ENCODE measurements around the gene TANC1.

Gene TANC1

GRCh38 chr2:159177957-159178356 lies 209.5 kb downstream of the TANC1 start:
- Histone ChIP-seq H3K36me3 (ENCODE audit: insufficient read depth, low read depth, low read length) (no peaks in the 10 kb centered on the region), H3K27me3 (ENCODE audit: insufficient read depth, low read length) (no peaks in the 10 kb centered on the region), H3K4me1 (ENCODE audit: insufficient read depth, low read length) (no peaks in the 10 kb centered on the region), H3K4me3 (ENCODE audit: low read length) (no peak overlapping the region), H3K27ac (ENCODE audit: low read length) (no peak overlapping the region), H3K9ac (ENCODE audit: low read depth, low read length) (no peak overlapping the region), H3K9me3 (ENCODE audit: insufficient read depth, low read depth, low read length) (no peaks in the 10 kb centered on the region)

GRCh38 chr2:159179096-159179495 lies 210.7 kb downstream of the TANC1 start:
- H3K27ac ChIP-seq (ENCODE audit: low read length): no peak overlapping the region
- H3K4me3 ChIP-seq (ENCODE audit: low read length): no peak overlapping the region
- no peaks in the 10 kb centered on the region for H3K9me3 ChIP-seq (ENCODE audit: insufficient read depth, low read depth, low read length)
- H3K36me3 ChIP-seq (ENCODE audit: insufficient read depth, low read depth, low read length): no peaks in the 10 kb centered on the region
- H3K9ac ChIP-seq (ENCODE audit: low read depth, low read length): no peak overlapping the region
- no peaks in the 10 kb centered on the region for H3K27me3 ChIP-seq (ENCODE audit: insufficient read depth, low read length)
- H3K4me1 ChIP-seq (ENCODE audit: insufficient read depth, low read length): no peaks in the 10 kb centered on the region

GRCh38 chr2:159179696-159180095 lies 211.3 kb downstream of the TANC1 start:
- H3K9ac ChIP-seq (ENCODE audit: low read depth, low read length): no peak overlapping the region
- H3K36me3 ChIP-seq (ENCODE audit: insufficient read depth, low read depth, low read length): no peaks in the 10 kb centered on the region
- no peaks in the 10 kb centered on the region for H3K4me1 ChIP-seq (ENCODE audit: insufficient read depth, low read length)
- H3K9me3 ChIP-seq (ENCODE audit: insufficient read depth, low read depth, low read length): no peaks in the 10 kb centered on the region
- no peaks in the 10 kb centered on the region for H3K27me3 ChIP-seq (ENCODE audit: insufficient read depth, low read length)
- H3K27ac ChIP-seq (ENCODE audit: low read length): no peak overlapping the region
- H3K4me3 ChIP-seq (ENCODE audit: low read length): no peak overlapping the region

DNA sequence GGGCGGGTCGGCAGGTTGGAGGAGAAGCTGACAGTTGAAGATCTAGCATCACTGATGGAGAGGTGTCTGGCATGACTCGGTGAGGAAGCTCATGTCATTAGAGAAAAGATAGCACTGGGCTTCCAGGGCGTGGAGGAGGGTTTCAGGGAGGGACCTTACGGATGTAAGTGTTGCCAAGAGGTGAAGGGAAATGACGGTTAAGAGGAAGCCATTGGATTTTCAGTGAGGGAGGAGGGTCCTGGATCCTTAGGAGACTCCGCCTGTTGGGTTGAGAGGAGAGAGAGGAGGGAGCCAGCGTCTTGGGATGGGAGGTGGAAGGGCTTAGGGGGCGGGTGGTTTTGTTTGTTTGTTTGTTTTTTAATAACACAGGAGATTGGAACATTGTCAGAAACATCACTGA lies 214.9 kb downstream of the TANC1 start:
- Histone ChIP-seq H3K9ac (ENCODE audit: low read depth, low read length) (no peak overlapping the region), H3K4me3 (ENCODE audit: low read length) (no peak overlapping the region), H3K27me3 (ENCODE audit: insufficient read depth, low read length) (no peaks in the 10 kb centered on the region), H3K4me1 (ENCODE audit: insufficient read depth, low read length) (no peaks in the 10 kb centered on the region), H3K9me3 (ENCODE audit: insufficient read depth, low read depth, low read length) (no peaks in the 10 kb centered on the region), H3K36me3 (ENCODE audit: insufficient read depth, low read depth, low read length) (no peaks in the 10 kb centered on the region; the same call in 1 of the 2 replicates), H3K27ac (ENCODE audit: low read length) (no peak overlapping the region)

- Histone ChIP-seq H3K36me3 (ENCODE audit: insufficient read depth, low read depth, low read length) (no peaks in the 10 kb centered on the region; the same call in 1 of the 2 replicates), H3K9me3 (ENCODE audit: insufficient read depth, low read depth, low read length) (no peaks in the 10 kb centered on the region), H3K4me3 (ENCODE audit: low read length) (no peak overlapping the region), H3K4me1 (ENCODE audit: insufficient read depth, low read length) (no peaks in the 10 kb centered on the region), H3K27ac (ENCODE audit: low read length) (no peak overlapping the region), H3K27me3 (ENCODE audit: insufficient read depth, low read length) (no peaks in the 10 kb centered on the region), H3K9ac (ENCODE audit: low read depth, low read length) (no peak overlapping the region)
Observed at GRCh38 chr2:159185401-159186130, 217.1 kb downstream of the TANC1 start.

GRCh38 chr2:159186462-159186861 lies 218.0 kb downstream of the TANC1 start:
- no peak overlapping the region for H3K9ac ChIP-seq (ENCODE audit: low read depth, low read length)
- no peaks in the 10 kb centered on the region for H3K27me3 ChIP-seq (ENCODE audit: insufficient read depth, low read length)
- no peaks in the 10 kb centered on the region; the same call in 1 of the 2 replicates for H3K36me3 ChIP-seq (ENCODE audit: insufficient read depth, low read depth, low read length)
- no peak overlapping the region for H3K4me3 ChIP-seq (ENCODE audit: low read length)
- no peaks in the 10 kb centered on the region for H3K9me3 ChIP-seq (ENCODE audit: insufficient read depth, low read depth, low read length)
- H3K4me1 ChIP-seq (ENCODE audit: insufficient read depth, low read length): no peaks in the 10 kb centered on the region
- no peak overlapping the region for H3K27ac ChIP-seq (ENCODE audit: low read length)

DNA sequence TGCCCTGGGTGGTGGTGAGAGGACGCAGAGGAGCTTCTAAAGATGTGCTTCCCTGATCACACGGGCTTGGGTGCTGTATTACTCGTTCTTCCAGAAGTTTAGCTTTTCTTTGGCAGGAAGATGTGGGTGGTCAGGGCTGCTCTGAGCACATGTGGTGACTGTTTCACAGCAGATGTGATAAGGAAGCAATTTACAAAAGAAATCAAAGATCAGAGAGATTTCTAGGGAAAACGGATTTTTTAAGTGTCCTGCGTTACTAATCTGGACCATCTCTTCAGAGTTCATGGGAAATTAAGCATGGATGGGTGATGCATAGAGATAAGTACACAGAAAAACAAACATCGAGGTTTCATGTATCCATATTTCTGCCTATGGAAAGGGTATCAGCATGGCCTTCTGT lies 218.7 kb downstream of the TANC1 start:
- no peak overlapping the region for H3K4me3 ChIP-seq (ENCODE audit: low read length)
- H3K27ac ChIP-seq (ENCODE audit: low read length): no peak overlapping the region
- no peaks in the 10 kb centered on the region for H3K9me3 ChIP-seq (ENCODE audit: insufficient read depth, low read depth, low read length)
- H3K27me3 ChIP-seq (ENCODE audit: insufficient read depth, low read length): no peaks in the 10 kb centered on the region
- H3K36me3 ChIP-seq (ENCODE audit: insufficient read depth, low read depth, low read length): no peaks in the 10 kb centered on the region; the same call in 1 of the 2 replicates
- no peaks in the 10 kb centered on the region for H3K4me1 ChIP-seq (ENCODE audit: insufficient read depth, low read length)
- no peak overlapping the region for H3K9ac ChIP-seq (ENCODE audit: low read depth, low read length)

DNA sequence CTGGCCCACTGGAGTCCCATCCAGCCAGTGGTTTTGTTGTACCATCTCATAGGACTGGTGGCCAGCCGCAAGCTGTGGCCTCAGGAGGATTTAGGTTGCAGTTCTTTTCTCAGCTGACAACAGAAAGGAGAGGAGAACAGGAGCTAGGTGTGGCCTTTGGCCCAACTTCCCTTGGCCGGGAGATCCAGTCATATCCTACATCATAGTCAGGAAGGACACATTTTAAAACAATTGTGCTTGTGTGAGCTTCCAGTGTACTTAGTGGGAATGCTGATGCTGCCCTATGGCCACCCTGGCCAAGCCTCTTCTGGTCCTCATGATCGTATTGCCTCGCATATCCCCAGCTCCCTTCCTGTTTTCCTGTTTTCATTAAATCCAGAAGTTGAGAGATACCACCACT lies 220.0 kb downstream of the TANC1 start:
- Histone ChIP-seq H3K36me3 (ENCODE audit: insufficient read depth, low read depth, low read length) (no peaks in the 10 kb centered on the region; the same call in 1 of the 2 replicates), H3K27me3 (ENCODE audit: insufficient read depth, low read length) (no peaks in the 10 kb centered on the region), H3K4me3 (ENCODE audit: low read length) (no peak overlapping the region), H3K27ac (ENCODE audit: low read length) (no peak overlapping the region), H3K9me3 (ENCODE audit: insufficient read depth, low read depth, low read length) (no peaks in the 10 kb centered on the region), H3K4me1 (ENCODE audit: insufficient read depth, low read length) (no peaks in the 10 kb centered on the region), H3K9ac (ENCODE audit: low read depth, low read length) (no peak overlapping the region)

DNA sequence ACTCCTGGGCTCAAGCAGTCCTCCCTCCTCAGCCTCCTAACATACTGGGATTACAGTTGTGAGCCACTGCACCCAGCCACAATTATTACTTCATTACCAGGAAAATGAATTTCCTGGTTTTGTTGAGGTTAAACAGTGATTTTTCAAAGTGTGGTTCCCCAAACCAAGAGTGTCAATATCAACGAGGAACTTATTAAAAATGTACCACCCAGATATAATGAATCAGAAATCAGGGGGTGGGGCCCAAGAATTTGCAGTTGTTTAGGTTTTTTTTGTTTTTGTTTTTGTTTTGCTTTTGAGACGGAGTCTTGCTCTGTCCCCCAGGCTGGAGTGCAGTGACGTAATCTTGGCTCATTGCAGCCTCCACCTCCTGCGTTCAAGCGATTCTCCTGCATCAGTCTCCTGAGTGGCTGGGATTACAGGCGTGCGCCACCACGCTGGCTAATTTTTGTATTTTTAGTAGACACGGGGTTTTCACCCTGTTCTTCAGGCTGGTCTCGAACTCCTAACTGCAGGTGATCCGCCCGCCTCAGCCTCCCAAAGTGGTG lies 224.0 kb downstream of the TANC1 start:
- no peaks in the 10 kb centered on the region for H3K9me3 ChIP-seq (ENCODE audit: insufficient read depth, low read depth, low read length)
- no peak overlapping the region for H3K27ac ChIP-seq (ENCODE audit: low read length)
- no peaks in the 10 kb centered on the region for H3K4me1 ChIP-seq (ENCODE audit: insufficient read depth, low read length)
- H3K4me3 ChIP-seq (ENCODE audit: low read length): no peak overlapping the region
- H3K36me3 ChIP-seq (ENCODE audit: insufficient read depth, low read depth, low read length): no peaks in the 10 kb centered on the region
- H3K9ac ChIP-seq (ENCODE audit: low read depth, low read length): no peak overlapping the region
- H3K27me3 ChIP-seq (ENCODE audit: insufficient read depth, low read length): no peaks in the 10 kb centered on the region

DNA sequence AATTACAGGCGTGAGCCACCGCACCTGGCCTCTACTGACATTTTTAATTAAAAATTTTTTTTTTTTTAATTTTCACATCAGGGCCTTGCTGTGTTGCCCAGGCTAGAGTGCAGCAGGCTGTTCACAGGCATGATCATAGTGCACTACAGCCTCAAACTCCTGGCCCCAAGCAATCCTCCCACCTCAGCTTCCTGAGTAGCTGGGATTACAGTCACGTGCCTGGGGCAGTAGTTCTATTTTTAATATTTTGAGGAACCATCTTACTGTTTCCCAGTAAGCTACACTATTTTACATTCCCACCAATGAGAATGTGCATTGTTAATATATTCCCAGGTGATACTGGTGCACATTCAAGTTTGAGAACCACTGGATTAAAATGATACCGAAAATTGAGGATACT lies 225.4 kb downstream of the TANC1 start:
- Histone ChIP-seq H3K4me3 (ENCODE audit: low read length) (no peak overlapping the region), H3K27ac (ENCODE audit: low read length) (no peak overlapping the region), H3K9ac (ENCODE audit: low read depth, low read length) (no peak overlapping the region), H3K27me3 (ENCODE audit: insufficient read depth, low read length) (no peaks in the 10 kb centered on the region), H3K36me3 (ENCODE audit: insufficient read depth, low read depth, low read length) (no peaks in the 10 kb centered on the region), H3K4me1 (ENCODE audit: insufficient read depth, low read length) (no peaks in the 10 kb centered on the region), H3K9me3 (ENCODE audit: insufficient read depth, low read depth, low read length) (no peaks in the 10 kb centered on the region)

GRCh38 chr2:159194241-159194640 lies 225.8 kb downstream of the TANC1 start:
- Histone ChIP-seq H3K4me1 (ENCODE audit: insufficient read depth, low read length) (no peaks in the 10 kb centered on the region), H3K27ac (ENCODE audit: low read length) (no peak overlapping the region), H3K27me3 (ENCODE audit: insufficient read depth, low read length) (no peaks in the 10 kb centered on the region), H3K4me3 (ENCODE audit: low read length) (no peak overlapping the region), H3K9ac (ENCODE audit: low read depth, low read length) (no peak overlapping the region), H3K9me3 (ENCODE audit: insufficient read depth, low read depth, low read length) (no peaks in the 10 kb centered on the region), H3K36me3 (ENCODE audit: insufficient read depth, low read depth, low read length) (no peaks in the 10 kb centered on the region)

DNA sequence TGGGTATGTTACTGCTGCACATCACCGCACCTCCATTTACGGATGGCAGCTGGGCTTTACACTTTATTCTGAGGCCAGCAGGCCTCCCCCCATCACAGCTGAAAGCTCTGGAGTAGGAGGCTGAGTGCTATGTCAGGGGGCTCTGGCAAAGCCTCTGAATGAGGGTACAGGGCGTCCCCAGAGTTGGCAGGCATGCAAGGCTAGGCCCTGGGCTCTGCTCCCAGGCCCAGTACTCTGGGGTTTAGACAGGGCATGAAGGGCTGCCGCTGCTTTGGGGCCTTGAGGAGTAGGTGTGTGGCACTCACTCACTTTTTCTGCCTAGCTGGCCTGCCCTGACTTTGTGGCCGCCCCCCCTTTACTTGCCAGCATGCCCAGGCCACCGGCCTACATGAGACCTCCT lies 227.3 kb downstream of the TANC1 start:
- no peaks in the 10 kb centered on the region for H3K36me3 ChIP-seq (ENCODE audit: insufficient read depth, low read depth, low read length)
- no peak overlapping the region for H3K9ac ChIP-seq (ENCODE audit: low read depth, low read length)
- no peak overlapping the region for H3K27ac ChIP-seq (ENCODE audit: low read length)
- H3K9me3 ChIP-seq (ENCODE audit: insufficient read depth, low read depth, low read length): no peaks in the 10 kb centered on the region
- no peak overlapping the region for H3K4me3 ChIP-seq (ENCODE audit: low read length)
- H3K4me1 ChIP-seq (ENCODE audit: insufficient read depth, low read length): no peaks in the 10 kb centered on the region
- no peaks in the 10 kb centered on the region for H3K27me3 ChIP-seq (ENCODE audit: insufficient read depth, low read length)

Data from iPS-20b (cell line).